ENCODE measurements around the gene ZBTB16.

Gene ZBTB16

GRCh38 chr11:114116357-114116756, 56.8 kb downstream of the ZBTB16 start:
- ChIA-PET CTCF (interaction anchor here (0.6 to 0.7 kb wide), 2 partner anchors 40 to 146 kb away, joined by 3 read pairs; no protein-coding TSS in a partner anchor), POLR2A (no interaction called here)
- Histone ChIP-seq H3K4me1 (ENCODE audit: control insufficient read depth, insufficient read depth, low read length) (no peaks in the 10 kb centered on the region; the same call in none of the 2 replicates), H3K36me3 (ENCODE audit: control insufficient read depth in 2 of 2, insufficient read depth in 1 of 2, low read length in 2 of 2) (no peaks in the 10 kb centered on the region), H3K4me3 (ENCODE audit: low read depth, low read length) (no peak overlapping the region), H3K27ac (ENCODE audit: extremely low read depth, low read depth, low read length) (no peak overlapping the region), H3K9me3 (ENCODE audit: control insufficient read depth, insufficient read depth, low read depth, low read length) (no peaks in the 10 kb centered on the region)
- TF ChIP-seq PBX3 (CRISPR knock-in tag; IDR thresholded peaks at IDR 0.05), result no peak

GRCh38 chr11:114116800-114117199, 57.3 kb downstream of the ZBTB16 start:
- H3K27ac ChIP-seq (ENCODE audit: extremely low read depth, low read depth, low read length), result no peak overlapping the region
- peak; percentile 57; the same call in 1 of the 2 replicates for TF ChIP-seq TRIM28 (IDR thresholded peaks at IDR 0.05; ENCODE audit: borderline replicate concordance, low read length)
- TF ChIP-seq BCL11A (tag by site-specific recombination; IDR thresholded peaks at IDR 0.05; ENCODE audit: low read depth), result no peak
- no peak overlapping the region for H3K4me3 ChIP-seq (ENCODE audit: low read depth, low read length)
- H3K36me3 ChIP-seq (ENCODE audit: control insufficient read depth in 2 of 2, insufficient read depth in 1 of 2, low read length in 2 of 2), result no peaks in the 10 kb centered on the region
- ChIA-PET POLR2A (no interaction called here), CTCF (interaction anchor here (0.6 to 0.7 kb wide), 2 partner anchors 146 to 471 kb away, joined by 3 to 4 read pairs; no protein-coding TSS in a partner anchor)
- no peaks in the 10 kb centered on the region for H3K9me3 ChIP-seq (ENCODE audit: control insufficient read depth, insufficient read depth, low read depth, low read length)
- no peaks in the 10 kb centered on the region; the same call in 1 of the 2 replicates for H3K4me1 ChIP-seq (ENCODE audit: control insufficient read depth, insufficient read depth, low read length)

- H3K36me3 ChIP-seq (ENCODE audit: control insufficient read depth in 2 of 2, insufficient read depth in 1 of 2, low read length in 2 of 2), result no peaks in the 10 kb centered on the region
- CTCF ChIA-PET, result no interaction called here
- no peak overlapping the region for H3K4me3 ChIP-seq (ENCODE audit: low read depth, low read length)
- no peaks in the 10 kb centered on the region for H3K9me3 ChIP-seq (ENCODE audit: control insufficient read depth, insufficient read depth, low read depth, low read length)
- no peak for TF ChIP-seq ZSCAN18 (tag by site-specific recombination; IDR thresholded peaks at IDR 0.05)
- POLR2A ChIA-PET, result no interaction called here
- no peak overlapping the region for H3K27ac ChIP-seq (ENCODE audit: extremely low read depth, low read depth, low read length)
- H3K4me1 ChIP-seq (ENCODE audit: control insufficient read depth, insufficient read depth, low read length), result no peaks in the 10 kb centered on the region
Observed at GRCh38 chr11:114120606-114121005, 61.1 kb downstream of the ZBTB16 start.

- Histone ChIP-seq H3K4me3 (ENCODE audit: low read depth, low read length) (no peak overlapping the region), H3K4me1 (ENCODE audit: control insufficient read depth, insufficient read depth, low read length) (no peaks in the 10 kb centered on the region), H3K9me3 (ENCODE audit: control insufficient read depth, insufficient read depth, low read depth, low read length) (no peaks in the 10 kb centered on the region), H3K27ac (ENCODE audit: extremely low read depth, low read depth, low read length) (no peak overlapping the region), H3K36me3 (ENCODE audit: control insufficient read depth in 2 of 2, insufficient read depth in 1 of 2, low read length in 2 of 2) (no peaks in the 10 kb centered on the region)
- no peak for TF ChIP-seq KLF16 (tag by site-specific recombination; IDR thresholded peaks at IDR 0.05)
- TF ChIP-seq AEBP2 (tag by site-specific recombination; IDR thresholded peaks at IDR 0.05; ENCODE audit: borderline replicate concordance), result no peak
- no peak for TF ChIP-seq YY2 (tag by site-specific recombination; IDR thresholded peaks at IDR 0.05)
- TF ChIP-seq ZNF175 (tag by site-specific recombination; IDR thresholded peaks at IDR 0.05), result no peak
- no peak for TF ChIP-seq ZNF785 (tag by site-specific recombination; IDR thresholded peaks at IDR 0.05)
- TF ChIP-seq CTCF (tag by site-specific recombination; IDR thresholded peaks at IDR 0.05), result no peak
- no peak for TF ChIP-seq KLF8 (tag by site-specific recombination; IDR thresholded peaks at IDR 0.05)
- no peak for TF ChIP-seq SCRT2 (tag by site-specific recombination; IDR thresholded peaks at IDR 0.05)
- ChIA-PET CTCF (no interaction called here), POLR2A (no interaction called here)
Observed at GRCh38 chr11:114121138-114121537, 61.6 kb downstream of the ZBTB16 start.

All from HEK293 (cell line).